ENCODE data around the gene SPNS2. TPM values are rescaled to one million over a fixed set of nuclear protein-coding genes. Genes with fewer than 3 reads are reported as not detected.

Gene SPNS2
- polyA plus RNA-seq, 12 donors = 3.7 to 20.1 (median 6.2) TPM; not detected in 1

DNA sequence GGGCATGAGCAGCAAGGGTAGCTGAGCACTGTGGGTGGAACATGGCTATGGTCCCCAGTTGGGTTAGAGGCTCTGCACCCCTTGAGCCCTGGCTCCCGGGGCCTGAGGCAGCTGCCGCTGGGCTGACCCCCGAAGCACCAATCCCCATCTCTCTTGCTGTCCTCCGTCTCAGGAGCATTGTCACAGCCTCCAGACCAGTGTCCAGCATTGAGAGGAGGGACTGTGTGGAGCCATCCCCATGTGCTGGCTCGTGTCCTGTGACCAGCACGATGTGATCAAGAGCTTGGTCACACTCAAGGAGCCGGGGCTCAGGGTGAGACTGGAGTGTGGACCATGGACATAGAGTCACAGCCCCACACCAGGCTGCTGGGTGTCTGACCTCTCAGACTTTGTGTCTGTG is 88.5 kb downstream of the SPNS2 start:
- DNase-seq = no peak

DNA sequence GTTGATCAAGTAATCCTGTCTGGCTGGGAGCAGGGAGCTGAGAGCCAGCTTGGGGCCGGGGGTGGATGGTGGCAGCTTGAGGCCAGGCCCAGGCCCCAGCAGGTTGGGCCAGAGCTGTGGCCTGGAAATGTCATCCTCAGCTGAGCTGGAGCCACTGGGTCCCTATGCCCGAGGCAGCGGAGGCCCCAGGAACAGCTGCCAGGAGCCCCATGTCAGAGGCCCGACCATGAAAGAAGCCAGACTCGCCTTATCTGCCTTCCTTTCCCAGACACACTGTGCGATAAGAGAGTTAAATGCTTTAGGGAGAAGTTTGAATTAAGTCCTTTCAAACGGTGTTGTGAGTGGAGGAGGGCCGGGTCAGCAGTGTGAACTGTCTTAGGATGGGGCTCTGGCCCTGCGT is 89.1 kb downstream of the SPNS2 start:
- no peak for DNase-seq

DNA sequence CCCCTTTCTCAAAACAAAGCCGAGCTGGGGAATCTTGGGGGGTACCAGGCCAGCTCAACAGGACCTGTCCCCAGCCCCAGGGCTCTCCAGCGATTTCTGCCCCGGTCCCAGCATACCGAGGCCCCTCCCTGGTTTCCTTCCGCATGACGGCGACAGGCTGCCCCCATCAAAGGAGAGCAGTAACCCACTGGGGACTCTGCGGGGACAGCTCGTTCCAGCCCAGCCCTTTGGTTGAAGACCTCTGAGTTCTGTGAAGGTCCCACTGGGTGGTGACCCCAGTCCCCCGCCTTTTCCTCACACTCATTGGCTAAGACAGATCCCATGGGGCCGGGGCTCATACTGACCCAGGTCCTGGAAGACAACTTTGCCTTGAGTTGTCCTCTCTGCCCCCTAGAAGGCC is 89.7 kb downstream of the SPNS2 start:
- DNase-seq = no peak

Other genes with a start within 250 kb of the SPNS2 start
- gene ANKFY1, start 234.9 kb upstream of the SPNS2 start, polyA plus RNA-seq (ENCODE audit: insufficient read length in 12 of 12) = 10 to 100 TPM in 11 of 12 donors, not detected in 1; 25.8 to 66.8 (median 32.6) TPM
- gene UBE2G1, start 132.2 kb upstream of the SPNS2 start, polyA plus RNA-seq (ENCODE audit: insufficient read length in 12 of 12) = 100 to 1,000 TPM in 2 of 12 donors, 10 to 100 TPM in 10; 54.8 to 106 (median 84.0) TPM
- gene SPNS3, start 64.9 kb upstream of the SPNS2 start, polyA plus RNA-seq (ENCODE audit: insufficient read length in 12 of 12) = 1 to 10 TPM in 1 of 12 donors, under 1 TPM in 9, not detected in 2; 0.12 to 1.7 (median 0.41) TPM
- 10 to 100 TPM in 11 of 12 donors, not detected in 1; 22.4 to 77.3 (median 29.3) TPM for gene MYBBP1A, start 56.5 kb downstream of the SPNS2 start, polyA plus RNA-seq (ENCODE audit: insufficient read length in 12 of 12)
- 1 to 10 TPM in 3 of 12 donors, under 1 TPM in 4, not detected in 5; 0.11 to 6.4 (median 0.34) TPM for gene GGT6, start 61.7 kb downstream of the SPNS2 start, polyA plus RNA-seq (ENCODE audit: insufficient read length in 12 of 12)
- gene SMTNL2, start 85.6 kb downstream of the SPNS2 start, polyA plus RNA-seq (ENCODE audit: insufficient read length in 12 of 12) = 100 to 1,000 TPM in 5 of 12 donors, 10 to 100 TPM in 6, not detected in 1; 48.5 to 198 (median 98.3) TPM
- 1 to 10 TPM in 2 of 12 donors, under 1 TPM in 8, not detected in 2; 0.19 to 2.0 (median 0.41) TPM for gene ALOX15, start 142.8 kb downstream of the SPNS2 start, polyA plus RNA-seq (ENCODE audit: insufficient read length in 12 of 12)
- 10 to 100 TPM in 11 of 12 donors, not detected in 1; 26.2 to 56.6 (median 28.7) TPM for gene PELP1, start 205.3 kb downstream of the SPNS2 start, polyA plus RNA-seq (ENCODE audit: insufficient read length in 12 of 12)
- gene ARRB2, start 211.8 kb downstream of the SPNS2 start, polyA plus RNA-seq (ENCODE audit: insufficient read length in 12 of 12) = 10 to 100 TPM in 11 of 12 donors, not detected in 1; 14.4 to 42.1 (median 18.9) TPM
- gene MED11, start 232.5 kb downstream of the SPNS2 start, polyA plus RNA-seq (ENCODE audit: insufficient read length in 12 of 12) = 10 to 100 TPM in 11 of 12 donors, not detected in 1; 15.7 to 30.1 (median 16.5) TPM
- gene ZMYND15, start 241.0 kb downstream of the SPNS2 start, polyA plus RNA-seq (ENCODE audit: insufficient read length in 12 of 12) = under 1 TPM in 10 of 12 donors, not detected in 2; 0.08 to 0.68 (median 0.26) TPM
- 10 to 100 TPM in 1 of 12 donors, 1 to 10 TPM in 9, not detected in 2; 3.6 to 10.6 (median 4.4) TPM for gene CXCL16, start 241.0 kb downstream of the SPNS2 start, polyA plus RNA-seq (ENCODE audit: insufficient read length in 12 of 12)

Measured in muscle of arm (tissue), 12 donors.